NCI-H226 (cell line): ENCODE results near the gene TIFAB.
A peak's percentile ranks its signal among the peaks of the same experiment; 100 is the strongest.

ENCODE experiments used
- DNase-seq: peaks from one replicate; pipeline ENCODE4 v3.0.0-alpha.2; 2015

Gene TIFAB

DNA sequence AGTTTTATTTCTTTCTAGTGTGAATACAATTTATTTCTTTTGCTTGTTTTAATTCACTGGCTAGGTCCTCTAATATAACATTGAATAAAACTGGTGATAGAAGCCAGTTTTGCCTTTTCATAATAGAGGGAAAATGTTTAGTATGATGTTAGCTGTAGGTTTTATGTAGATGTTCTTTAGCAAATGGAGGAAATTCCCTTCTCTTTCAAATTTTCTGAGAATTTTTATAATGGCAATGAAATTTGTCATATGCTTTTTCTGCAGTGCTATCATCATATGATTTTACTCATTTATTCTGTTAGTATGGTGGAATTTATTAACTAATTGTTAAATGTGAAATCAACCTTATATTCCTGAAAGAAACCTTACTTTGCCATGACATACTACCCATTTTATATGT lies 35.1 kb downstream of the TIFAB start:
- DNase-seq = no peak

DNA sequence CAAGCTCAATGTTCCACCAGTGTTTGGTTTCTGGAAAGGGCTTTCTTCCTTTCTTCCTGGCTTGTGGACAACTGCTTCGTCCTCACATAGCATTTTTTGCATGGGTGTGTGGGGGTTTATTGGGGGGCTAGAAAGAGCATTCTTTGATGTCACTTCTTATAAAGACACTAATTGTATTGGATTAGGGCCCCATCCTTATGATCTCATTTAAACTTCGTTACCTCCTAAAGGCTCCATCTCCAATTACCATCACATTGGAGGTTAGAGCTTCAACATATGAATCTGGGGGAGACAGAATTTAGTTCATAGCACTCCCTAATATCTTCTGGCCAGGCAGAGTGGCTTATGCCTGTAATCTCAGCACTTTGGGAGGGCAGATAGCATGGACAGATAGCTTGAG lies 47.1 kb downstream of the TIFAB start:
- DNase-seq = no peak

DNA sequence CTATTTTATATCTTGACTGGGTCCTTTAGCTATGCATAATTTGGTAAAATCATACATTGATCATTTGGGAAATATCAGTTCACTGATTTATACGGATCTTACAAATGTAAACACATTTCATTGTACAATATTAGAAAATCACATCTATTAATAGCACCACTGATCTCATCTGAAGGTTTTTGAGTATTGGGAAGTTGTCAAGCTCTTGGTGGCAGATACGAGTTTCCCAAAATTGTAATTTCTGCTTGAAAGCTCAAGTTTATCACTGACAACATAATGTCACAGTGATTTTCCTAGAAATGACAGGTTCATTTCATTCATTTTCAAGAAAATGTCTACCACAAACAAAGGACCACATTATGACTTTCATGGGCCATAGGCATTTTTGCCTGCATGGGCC lies 50.1 kb downstream of the TIFAB start:
- no peak for DNase-seq

DNA sequence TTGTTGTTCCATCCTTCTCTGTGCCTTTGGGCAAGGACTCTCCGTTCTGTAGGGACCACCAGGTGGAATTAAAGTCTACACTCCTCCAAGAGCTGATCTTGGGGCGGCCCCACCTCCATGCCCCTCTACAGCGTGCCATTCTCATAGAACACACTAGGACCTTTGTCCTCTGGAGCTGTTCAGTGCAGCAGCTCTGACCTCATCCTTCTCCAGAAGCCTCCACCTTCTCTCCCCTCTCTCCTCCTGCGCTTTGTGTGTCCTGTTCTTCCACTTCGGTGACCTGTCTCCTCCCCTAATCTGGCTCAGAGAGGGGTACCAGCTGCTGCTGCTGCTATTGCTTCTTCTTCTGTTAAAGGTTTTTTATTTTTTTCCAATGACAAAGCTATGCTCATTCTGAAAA lies 51.3 kb downstream of the TIFAB start:
- no peak for DNase-seq

DNA sequence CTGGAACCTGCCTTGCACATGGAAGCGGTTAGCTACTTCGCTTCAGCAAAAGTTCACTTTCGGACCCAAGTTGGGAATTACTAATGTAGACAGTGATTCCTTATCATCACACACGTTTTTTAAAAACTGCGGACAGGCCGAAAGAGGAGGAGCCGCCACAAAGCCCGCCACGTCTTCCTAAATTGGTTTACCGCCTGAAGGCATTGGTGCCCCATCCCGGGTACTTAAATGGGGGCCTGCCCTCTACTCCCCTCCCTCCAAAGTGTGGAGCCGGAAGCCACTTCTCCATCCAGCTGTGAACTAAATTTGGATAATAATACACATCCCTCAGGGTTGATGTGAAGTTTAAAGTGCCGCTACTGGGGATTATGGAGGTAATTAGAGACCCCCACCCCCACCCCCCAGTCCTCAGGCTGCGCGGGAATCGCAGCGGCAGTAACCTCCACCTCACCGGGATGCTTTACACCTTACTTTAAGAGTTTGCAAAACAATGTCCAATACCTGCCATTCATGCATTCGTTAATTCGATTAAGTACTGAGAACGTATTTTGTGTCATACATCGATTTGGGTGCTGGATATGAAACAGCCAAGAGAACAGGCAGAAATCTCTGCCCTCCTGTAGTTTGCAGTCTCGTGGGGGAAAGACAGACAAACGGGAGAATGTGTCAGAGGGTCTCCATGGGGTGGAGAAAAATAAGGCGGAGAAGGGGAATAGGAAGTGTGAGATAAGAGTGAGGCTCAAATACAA lies 52.2 kb downstream of the TIFAB start:
- no peak for DNase-seq

DNA sequence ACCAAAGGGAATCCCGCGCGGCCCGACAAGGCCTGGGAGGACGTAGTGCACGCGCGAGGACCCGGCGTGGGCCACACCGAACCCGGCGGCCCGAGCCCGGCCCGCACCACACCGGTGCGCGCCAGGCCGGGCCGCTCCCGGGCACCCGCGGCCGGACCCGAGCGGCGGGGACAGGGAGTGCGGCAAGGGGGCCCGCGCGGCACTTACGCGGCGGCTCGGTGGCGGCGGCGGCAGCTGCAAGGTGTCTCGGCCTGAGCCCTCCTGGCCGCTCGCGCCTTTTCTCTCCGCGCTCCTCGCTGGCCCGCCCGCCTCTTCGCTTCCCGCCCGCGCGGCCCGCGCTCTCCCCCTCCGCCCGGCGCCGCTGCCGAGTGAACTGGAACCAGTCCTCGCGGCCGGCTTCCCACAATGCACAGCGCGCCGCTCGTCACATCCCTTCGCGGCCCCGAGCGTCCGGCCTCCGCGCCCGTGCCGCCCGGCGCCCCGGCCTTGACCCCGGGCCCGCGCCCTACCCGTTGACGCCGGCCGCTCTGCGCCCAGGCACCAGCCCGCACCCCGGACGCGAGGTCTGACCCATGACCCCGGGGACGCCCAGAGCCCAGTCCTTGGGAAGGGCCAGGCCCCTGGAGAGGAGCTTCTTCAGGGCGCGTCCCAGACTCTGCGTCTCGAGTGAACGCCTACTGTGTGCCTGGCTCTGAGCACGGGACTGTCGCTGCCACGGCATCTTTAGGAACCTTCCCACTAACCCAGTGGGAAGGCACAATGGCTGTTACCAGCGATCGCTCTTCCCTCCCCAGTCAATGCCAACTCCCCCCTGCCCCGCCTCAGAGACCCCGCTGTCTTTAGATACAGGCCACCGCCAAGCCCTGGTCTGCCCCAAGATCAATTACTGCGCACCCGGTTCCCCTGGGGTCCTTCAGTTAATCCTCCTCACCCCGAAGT lies 53.0 kb downstream of the TIFAB start, which contains the start of gene MACROH2A1:
Gene MACROH2A1 (minus strand): TSS at position 377 of the 939 bp plus-strand sequence. CDS start 10,138 bp downstream, outside the sequence.
- peak; percentile 87 for DNase-seq

DNA sequence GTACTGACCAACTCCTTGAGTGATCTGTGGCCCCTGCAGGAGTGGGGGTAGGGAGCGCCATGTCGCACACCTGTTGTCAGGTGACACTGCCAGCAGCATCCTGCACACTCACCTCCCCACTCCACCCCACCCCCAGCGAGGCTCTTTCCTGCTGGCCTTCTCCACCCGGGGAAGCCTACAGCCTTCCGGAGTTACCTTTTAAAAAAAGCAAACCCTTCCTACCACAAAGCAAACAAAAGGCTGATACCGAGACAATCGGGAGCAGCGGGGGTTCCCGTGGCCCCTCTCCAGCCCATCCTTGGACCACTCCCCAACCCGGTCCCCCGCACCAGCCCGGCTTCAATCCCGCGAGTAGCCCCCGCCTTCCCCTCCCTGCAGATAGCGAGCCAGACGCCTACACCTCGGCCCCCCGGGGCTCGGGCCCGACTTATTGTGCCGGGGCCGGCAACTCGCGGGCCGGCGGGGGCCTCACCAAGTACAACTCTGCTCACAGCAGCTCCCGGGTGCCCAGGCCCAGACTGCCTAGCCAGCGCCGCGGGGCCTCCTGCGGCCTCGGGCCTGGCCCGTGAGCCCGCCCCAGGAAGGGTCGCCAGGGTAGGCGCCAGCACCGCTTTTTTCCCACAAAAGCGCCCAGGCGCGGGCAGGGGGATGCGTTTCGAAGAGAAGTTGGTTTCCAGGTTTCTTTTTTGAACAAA lies 53.8 kb downstream of the TIFAB start:
- DNase-seq = no peak
